ENCODE data around the gene SOHLH1.

Gene SOHLH1

DNA sequence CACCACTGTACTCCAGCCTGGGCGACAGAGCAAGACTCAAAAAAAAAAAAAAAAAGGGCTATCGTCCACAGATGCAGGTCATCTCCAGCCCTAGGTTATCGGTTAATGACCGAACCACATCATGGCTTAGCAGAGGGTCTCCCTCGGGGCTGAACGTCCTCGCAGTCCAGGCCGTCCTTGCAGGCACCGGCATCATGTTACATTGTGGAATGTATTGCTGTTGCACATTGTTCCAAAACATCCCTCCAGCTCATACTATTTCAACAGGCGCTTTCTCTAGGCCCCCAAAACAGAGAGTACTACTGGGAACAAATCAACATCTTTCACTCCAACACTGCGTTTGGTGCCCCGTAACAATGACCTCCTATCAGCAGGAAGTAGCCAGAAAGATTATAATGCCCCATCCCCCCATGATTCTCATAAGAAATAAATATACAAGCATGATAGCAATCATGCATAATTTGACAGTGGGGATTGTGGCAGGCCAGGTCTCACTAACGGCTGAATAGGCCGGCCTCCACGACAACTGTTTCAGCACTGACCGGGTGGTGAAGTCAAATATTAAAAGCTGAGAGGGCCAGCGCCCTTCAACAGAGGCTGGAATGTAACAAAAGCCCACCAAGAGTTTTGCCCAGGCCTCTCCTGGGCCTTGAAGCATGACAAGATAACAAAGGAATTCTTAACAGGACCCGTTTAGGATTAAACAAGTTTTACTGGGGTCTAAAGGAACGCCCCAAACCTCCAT lies 37.3 kb downstream of the SOHLH1 start:
- no peak for DNase-seq (ENCODE audit: low read depth in 2 of 2)

GRCh38 chr9:135660407-135660806 lies 38.9 kb downstream of the SOHLH1 start:
- no peak for DNase-seq (ENCODE audit: low read depth in 2 of 2)

- DNase-seq (ENCODE audit: low read depth in 2 of 2), result no peak
Measured at GRCh38 chr9:135659252-135659651, 40.0 kb downstream of the SOHLH1 start.

- no peak for DNase-seq (ENCODE audit: low read depth in 2 of 2)
Measured at GRCh38 chr9:135657416-135657815, 41.9 kb downstream of the SOHLH1 start.

DNA sequence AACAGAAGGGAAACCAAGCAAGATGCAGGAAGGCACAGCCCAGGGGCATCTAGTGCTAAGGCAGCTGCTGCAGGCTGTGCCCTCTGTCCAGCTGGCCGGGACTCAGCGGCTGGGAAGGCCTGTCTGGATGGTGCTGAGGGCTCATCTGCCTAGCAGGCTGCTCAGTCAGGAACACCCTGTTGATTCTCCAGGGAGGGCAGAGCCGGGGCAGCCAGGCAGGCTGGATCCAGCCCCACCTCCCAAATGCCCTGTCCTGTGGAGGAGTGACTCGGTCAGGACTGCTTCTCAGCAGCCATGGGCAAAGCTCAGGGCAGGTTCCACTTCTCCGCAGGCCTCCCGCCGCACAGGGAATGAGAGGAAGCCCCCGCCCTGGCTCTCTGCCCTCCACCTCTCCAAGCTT lies 44.0 kb downstream of the SOHLH1 start:
- no peak for DNase-seq (ENCODE audit: low read depth in 2 of 2)

DNA sequence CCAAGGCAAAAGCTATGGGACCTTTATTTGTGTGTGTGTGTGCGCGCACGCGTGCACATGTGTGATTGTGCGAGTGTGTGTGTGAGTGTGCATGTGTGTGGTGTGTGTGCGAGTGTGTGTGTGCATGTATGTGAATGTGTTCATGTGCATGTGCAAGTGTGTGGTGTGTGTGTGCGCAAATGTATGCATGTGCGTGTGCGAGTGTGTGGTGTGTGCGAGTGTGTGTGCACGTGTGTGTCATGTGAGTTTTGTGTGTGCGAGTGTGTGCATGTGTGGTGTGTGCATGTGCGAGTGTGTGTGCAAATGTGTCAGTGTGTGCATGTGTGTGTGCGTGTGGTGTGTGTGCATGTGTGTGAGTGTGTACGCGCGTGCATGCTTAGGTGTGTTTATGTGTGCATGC lies 48.9 kb downstream of the SOHLH1 start:
- DNase-seq (ENCODE audit: low read depth in 2 of 2), result no peak

DNA sequence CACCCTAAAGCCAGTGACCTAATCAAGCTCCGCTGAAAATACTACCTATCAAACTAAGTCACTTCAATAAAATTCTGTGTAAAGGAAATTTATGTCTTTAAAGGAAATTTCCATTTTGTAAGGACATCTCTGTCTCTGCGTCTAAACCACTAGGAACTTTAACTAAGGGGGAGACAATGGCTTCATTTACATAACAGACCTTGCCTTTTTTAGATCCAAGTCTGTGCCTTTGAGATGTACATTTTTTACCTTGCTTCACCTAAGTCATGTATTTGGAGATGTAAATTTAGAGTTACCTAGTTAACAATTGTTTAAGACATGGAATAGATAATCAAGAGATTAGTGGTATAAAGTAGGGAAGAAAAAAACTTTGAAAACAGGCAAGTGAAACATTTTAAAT lies 49.8 kb downstream of the SOHLH1 start:
- no peak for DNase-seq (ENCODE audit: low read depth in 2 of 2)

DNA sequence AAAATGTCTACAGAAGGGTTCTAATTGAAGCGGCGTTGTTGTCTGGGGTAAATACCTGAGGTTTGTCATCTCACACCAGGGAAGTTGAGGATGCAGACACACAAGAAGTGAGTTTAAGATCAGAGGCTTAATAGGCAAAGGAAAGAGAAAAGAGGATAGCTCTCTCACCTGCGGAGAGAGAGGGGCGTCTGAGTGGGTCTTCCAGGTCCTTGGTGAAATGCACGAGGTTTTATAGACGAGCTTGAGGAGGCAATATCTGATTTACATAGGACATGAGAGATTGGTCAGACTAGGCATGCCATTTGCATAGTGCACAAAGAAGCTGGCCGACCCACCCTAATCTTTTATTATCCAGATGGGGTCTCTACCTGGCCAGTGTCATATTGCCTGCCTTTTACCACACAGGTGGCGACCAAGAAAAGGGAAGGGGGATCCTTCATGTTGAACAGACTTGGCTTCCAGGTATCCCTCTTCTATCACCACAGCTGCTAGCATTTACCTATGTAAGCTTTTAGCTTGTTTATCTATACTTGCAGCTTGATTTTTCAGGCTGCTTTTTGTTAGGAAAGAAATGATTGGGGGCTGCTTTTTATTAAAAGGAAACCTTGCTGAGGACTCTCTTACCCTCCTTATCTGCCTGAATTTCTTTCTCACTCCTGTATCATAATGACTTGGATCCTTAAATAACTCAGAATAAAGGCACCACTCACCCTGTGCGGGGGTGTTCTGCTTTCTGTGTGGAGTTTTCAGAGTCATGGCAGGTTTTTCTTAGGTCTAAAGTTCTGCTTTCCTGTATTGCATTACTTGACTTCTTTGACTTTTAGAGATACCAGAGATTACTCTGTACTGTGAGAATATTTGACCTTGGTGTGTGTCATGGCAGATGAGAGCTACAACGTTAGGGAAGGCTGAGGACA lies 50.5 kb downstream of the SOHLH1 start:
- DNase-seq (ENCODE audit: low read depth in 2 of 2), result no peak

- DNase-seq (ENCODE audit: low read depth in 2 of 2), result no peak
Measured at GRCh38 chr9:135647884-135648283, 51.4 kb downstream of the SOHLH1 start.

DNA sequence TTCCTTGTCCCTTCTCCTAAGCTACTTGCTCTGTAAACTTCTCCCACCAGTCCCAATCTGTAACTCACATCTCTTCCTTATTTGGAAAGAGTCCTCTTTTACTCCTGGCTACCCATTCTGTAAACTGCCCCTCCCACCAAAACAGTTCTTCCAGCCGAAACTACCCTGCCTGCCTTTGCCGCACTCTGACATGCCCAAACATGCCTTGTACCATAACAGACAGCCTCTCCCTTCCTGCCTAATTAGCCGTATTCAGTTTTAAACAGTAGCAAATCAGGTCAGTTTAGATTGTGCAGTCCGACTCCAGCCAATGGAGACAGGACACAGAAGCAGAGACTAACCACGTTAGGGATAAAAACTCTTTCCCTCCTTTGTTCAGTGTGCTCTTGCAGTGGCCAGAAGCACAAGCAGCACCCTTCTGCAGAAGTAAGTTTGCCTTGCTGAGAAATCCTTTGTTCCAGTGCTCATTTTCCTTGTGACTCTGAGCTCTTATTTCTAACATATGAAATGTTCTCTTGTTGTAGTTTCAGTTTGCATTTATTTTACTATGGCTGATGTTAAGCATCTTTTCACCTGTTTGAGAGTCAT lies 54.6 kb downstream of the SOHLH1 start:
- DNase-seq (ENCODE audit: low read depth in 2 of 2), result no peak
